AG09319 (cell line): ENCODE measurements around the gene PDE10A.

Source experiments
- DNase-seq: peaks from one replicate; pipeline ENCODE4 v3.0.0-alpha.2; 2010; ENCODE audit warnings: low read depth; ENCODE audit errors: extremely low read depth
- CTCF ChIP-seq: IDR thresholded peaks from 2 replicates; pipeline ENCODE4 v1.5.1; 2011; ENCODE audit warnings: low read depth, mild to moderate bottlenecking, inconsistent platforms, low read length, moderate library complexity

PDE10A gene

DNA sequence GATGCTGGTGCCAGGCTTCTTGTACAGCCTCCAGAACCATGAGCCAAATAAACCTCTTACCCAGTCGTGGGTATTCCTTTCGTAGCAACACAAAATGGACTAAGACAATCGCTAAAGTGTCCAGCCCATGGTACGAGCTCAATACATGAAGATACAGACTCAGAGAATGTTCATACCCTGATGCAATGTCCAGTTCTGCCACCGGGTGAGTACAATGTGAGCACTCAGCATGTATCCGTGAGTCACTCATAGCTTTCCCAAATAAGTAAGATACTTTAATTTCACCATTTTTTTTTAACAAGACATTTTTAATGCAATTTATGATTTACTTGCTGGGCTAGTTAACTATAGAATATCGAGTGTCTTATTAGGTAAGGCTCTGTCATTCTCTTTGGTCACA lies 26.7 kb upstream of the PDE10A start:
- TF ChIP-seq CTCF, result no peak

DNA sequence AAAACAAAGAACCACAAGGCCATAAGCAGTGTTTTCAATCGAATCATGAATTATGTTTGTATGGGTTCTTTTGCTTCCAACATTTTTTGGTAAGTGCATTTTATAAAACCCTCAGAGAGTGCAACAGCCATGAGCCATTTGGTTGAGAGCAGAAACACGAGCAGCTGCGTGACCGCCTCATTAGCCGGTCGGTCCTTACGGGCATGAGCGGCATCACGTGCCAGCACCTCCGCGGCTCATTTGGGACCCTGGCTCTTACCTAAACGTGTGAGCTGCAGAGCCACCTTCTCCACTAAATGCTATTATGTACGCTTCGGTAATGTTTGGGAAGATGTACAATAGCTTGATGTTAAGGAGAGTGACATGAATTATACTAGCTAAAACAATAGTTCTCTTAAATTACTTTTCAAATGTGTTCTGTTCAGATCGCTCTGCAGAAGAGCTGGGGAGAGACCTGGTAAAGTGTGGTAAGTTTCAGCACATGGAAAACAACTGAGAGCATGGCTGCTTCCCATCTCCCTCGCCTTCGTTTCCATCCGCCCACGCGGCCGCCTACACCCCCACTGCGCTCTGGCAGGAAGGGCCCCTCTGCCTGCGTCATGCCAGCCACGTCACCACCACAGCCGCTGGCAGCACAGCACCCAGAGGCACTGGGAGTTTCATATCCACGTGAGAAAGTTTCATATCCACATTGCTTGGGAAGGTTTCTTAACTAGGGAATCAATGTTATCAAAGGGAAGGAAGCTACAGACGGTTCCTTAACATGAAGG lies 23.7 kb upstream of the PDE10A start:
- no peak for TF ChIP-seq CTCF
- no peak for DNase-seq

More for the DNA sequence above, 26.7 kb upstream of the PDE10A start:
- DNase-seq, result no peak

GRCh38 chr6:165685302-165685701 lies 22.3 kb upstream of the PDE10A start:
- TF ChIP-seq CTCF, result no peak

GRCh38 chr6:165684333-165684732 lies 21.3 kb upstream of the PDE10A start:
- DNase-seq, result no peak
- no peak for TF ChIP-seq CTCF

More at GRCh38 chr6:165685302-165685701, 22.3 kb upstream of the PDE10A start:
- DNase-seq, result no peak

- no peak for DNase-seq
- no peak for TF ChIP-seq CTCF
Measured at GRCh38 chr6:165680975-165681374, 17.9 kb upstream of the PDE10A start.

GRCh38 chr6:165679326-165679725 lies 16.3 kb upstream of the PDE10A start:
- no peak for DNase-seq
- no peak for TF ChIP-seq CTCF

GRCh38 chr6:165678904-165679303 lies 15.9 kb upstream of the PDE10A start:
- no peak for TF ChIP-seq CTCF
- DNase-seq, result no peak
